Osteoblast (primary cell): ENCODE measurements around the gene ZMIZ1. TPM values are rescaled to one million over a fixed set of nuclear protein-coding genes. Genes with fewer than 3 reads are reported as not detected.

Source experiments
- DNase-seq: peaks from one replicate; pipeline ENCODE4 v3.0.0; 2011; ENCODE audit warnings: low spot score, mixed read lengths; ENCODE audit not compliant: insufficient read length; ENCODE audit errors: missing footprints
- H2AFZ ChIP-seq: 2 replicates; pipeline ENCODE4 v1.6.0; 2011; ENCODE audit warnings: mild to moderate bottlenecking, low read length
- H3K27ac ChIP-seq: 2 replicates; pipeline ENCODE4 v1.5.1; 2011; ENCODE audit warnings: mild to moderate bottlenecking, low read depth, low read length, moderate library complexity
- H3K27me3 ChIP-seq: 2 replicates; pipeline ENCODE4 v1.6.0; 2012; ENCODE audit warnings: mild to moderate bottlenecking, control low read depth, inconsistent platforms, low read length, moderate library complexity; ENCODE audit not compliant: insufficient read depth
- H3K36me3 ChIP-seq: 2 replicates; pipeline ENCODE4 v1.5.1; 2011; ENCODE audit warnings: mild to moderate bottlenecking, low read length, control low read depth, moderate library complexity; ENCODE audit not compliant: insufficient read depth
- H3K4me1 ChIP-seq: 2 replicates; pipeline ENCODE4 v1.5.1; 2011; ENCODE audit warnings: mild to moderate bottlenecking, low read length, control low read depth, moderate library complexity; ENCODE audit not compliant: insufficient read depth
- H3K4me2 ChIP-seq: 2 replicates; pipeline ENCODE4 v1.6.0; 2011; ENCODE audit warnings: mild to moderate bottlenecking, low read length; ENCODE audit not compliant: insufficient read depth
- H3K4me3 ChIP-seq: fragments of 200-600 bp; sonication (generic); 3 replicates; pipeline ENCODE4 v1.5.1; 2012; ENCODE audit warnings: mild to moderate bottlenecking, low read length, inconsistent platforms; ENCODE audit not compliant: insufficient read depth
- H3K79me2 ChIP-seq: 2 replicates; pipeline ENCODE4 v1.6.0; 2012; ENCODE audit warnings: mild to moderate bottlenecking, low read length, control low read depth, inconsistent platforms; ENCODE audit not compliant: insufficient read depth
- H3K9me3 ChIP-seq: 2 replicates; pipeline ENCODE4 v1.5.1; 2011; ENCODE audit warnings: low read depth, low read length, control low read depth
- H4K20me1 ChIP-seq: 2 replicates; pipeline ENCODE4 v1.6.0; 2012; ENCODE audit warnings: mild to moderate bottlenecking, low read length, control low read depth; ENCODE audit not compliant: insufficient read depth
- total RNA-seq: library from RNA; depleted of rRNA; stranded (reverse); fragments of >200 nt; gene quantifications from 2 replicates; pipeline ENCODE4 v1.2.3, GENCODE V29; 2012
- TF ChIP-seq, protein P1 (sequence below): IDR thresholded peaks from 2 replicates; pipeline ENCODE4 v1.5.1; 2011; ENCODE audit warnings: mild to moderate bottlenecking, low read depth, low read length, moderate library complexity; ENCODE audit errors: extremely low read depth

The ZMIZ1 gene
- total RNA-seq, 1 donor, result 40.9 TPM

DNA sequence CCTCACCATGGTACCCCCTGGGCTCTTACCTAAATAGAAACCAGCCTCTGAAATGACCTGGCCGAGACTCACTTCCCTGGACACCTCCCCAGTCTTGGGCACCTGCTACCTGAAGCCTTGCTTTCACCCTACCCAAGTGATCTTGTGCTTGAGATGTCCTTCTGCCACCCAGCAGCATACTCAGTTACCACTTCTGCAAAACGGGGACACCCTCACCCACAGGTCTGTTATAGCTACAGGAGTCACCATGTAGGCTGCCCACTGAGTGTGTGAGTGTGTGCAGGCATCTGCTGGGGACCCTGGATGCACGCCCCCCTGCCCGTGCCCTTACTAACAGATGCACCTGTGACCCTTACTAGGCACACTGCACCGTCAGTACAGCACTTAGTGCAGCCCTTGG lies 183.7 kb downstream of the ZMIZ1 start:
- H2AFZ ChIP-seq, result no peak overlapping the region
- peaks cover 98% of the 10 kb centered on the region for H3K79me2 ChIP-seq
- H4K20me1 ChIP-seq, result peaks cover 73% of the 10 kb centered on the region
- peaks cover 17% of the 10 kb centered on the region for H3K4me1 ChIP-seq
- H3K4me2 ChIP-seq, result no peak overlapping the region
- H3K4me3 ChIP-seq, result no peak overlapping the region
- H3K27ac ChIP-seq, result no peak overlapping the region
- no peaks in the 10 kb centered on the region for H3K9me3 ChIP-seq
- TF ChIP-seq, protein P1, sequence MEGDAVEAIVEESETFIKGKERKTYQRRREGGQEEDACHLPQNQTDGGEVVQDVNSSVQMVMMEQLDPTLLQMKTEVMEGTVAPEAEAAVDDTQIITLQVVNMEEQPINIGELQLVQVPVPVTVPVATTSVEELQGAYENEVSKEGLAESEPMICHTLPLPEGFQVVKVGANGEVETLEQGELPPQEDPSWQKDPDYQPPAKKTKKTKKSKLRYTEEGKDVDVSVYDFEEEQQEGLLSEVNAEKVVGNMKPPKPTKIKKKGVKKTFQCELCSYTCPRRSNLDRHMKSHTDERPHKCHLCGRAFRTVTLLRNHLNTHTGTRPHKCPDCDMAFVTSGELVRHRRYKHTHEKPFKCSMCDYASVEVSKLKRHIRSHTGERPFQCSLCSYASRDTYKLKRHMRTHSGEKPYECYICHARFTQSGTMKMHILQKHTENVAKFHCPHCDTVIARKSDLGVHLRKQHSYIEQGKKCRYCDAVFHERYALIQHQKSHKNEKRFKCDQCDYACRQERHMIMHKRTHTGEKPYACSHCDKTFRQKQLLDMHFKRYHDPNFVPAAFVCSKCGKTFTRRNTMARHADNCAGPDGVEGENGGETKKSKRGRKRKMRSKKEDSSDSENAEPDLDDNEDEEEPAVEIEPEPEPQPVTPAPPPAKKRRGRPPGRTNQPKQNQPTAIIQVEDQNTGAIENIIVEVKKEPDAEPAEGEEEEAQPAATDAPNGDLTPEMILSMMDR, result no peak
- DNase-seq, result peak; percentile 26
- peaks cover 34% of the 10 kb centered on the region for H3K36me3 ChIP-seq
- no peaks in the 10 kb centered on the region for H3K27me3 ChIP-seq

DNA sequence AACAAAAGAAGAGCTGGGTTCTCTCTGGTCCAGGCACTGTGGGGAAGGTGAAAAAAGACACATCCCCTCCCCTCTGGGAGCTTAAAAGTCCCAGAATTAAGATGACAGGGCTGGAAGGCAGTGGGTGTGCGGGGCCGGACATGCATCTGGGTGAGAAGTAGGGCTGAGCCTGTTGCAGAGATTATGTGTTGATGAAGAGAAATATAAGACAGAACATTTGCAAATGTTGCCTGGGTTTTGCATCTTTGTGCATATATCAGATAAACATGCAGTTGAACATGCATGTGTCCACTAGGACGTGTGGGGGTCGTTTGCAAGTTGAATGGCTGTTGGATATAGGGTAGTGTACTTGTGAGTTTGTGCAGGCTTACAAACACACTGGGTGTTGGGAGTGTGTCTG lies 184.2 kb downstream of the ZMIZ1 start:
- peaks cover 75% of the 10 kb centered on the region for H4K20me1 ChIP-seq

DNA sequence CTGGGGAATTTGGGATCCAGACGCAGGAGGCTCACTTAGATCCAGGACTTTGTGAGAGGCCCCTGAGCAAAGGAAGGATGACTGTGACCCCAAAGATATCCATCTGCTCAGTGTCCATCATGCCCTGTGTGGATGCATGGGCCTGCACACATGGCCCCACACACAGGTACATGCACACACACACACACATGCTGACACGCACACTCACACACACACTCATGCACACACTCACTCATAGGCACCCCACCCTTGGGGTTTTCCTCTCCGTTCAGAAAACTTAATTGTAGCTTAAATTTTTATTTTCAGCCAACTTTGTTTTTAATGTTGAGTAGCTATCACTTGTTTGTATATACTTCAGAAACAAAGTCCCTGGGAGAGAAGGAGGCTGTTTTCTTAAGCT lies 184.9 kb downstream of the ZMIZ1 start:
- H3K4me3 ChIP-seq, result no peak overlapping the region
- H3K9me3 ChIP-seq, result no peaks in the 10 kb centered on the region
- DNase-seq, result no peak
- H3K27me3 ChIP-seq, result no peaks in the 10 kb centered on the region
- no peak overlapping the region for H2AFZ ChIP-seq
- H4K20me1 ChIP-seq, result peaks cover 75% of the 10 kb centered on the region
- peaks cover 98% of the 10 kb centered on the region for H3K79me2 ChIP-seq
- H3K36me3 ChIP-seq, result peaks cover 35% of the 10 kb centered on the region
- no peak overlapping the region for H3K27ac ChIP-seq
- TF ChIP-seq, protein P1, result no peak
- H3K4me1 ChIP-seq, result peaks cover 5% of the 10 kb centered on the region
- no peak overlapping the region for H3K4me2 ChIP-seq

More for the DNA sequence above, 184.2 kb downstream of the ZMIZ1 start:
- DNase-seq, result no peak
- TF ChIP-seq, protein P1, result no peak
- Histone ChIP-seq H3K4me2 (no peak overlapping the region), H3K4me1 (peaks cover 12% of the 10 kb centered on the region), H3K9me3 (no peaks in the 10 kb centered on the region), H2AFZ (no peak overlapping the region), H3K36me3 (peaks cover 35% of the 10 kb centered on the region), H3K27ac (no peak overlapping the region), H3K79me2 (peaks cover 98% of the 10 kb centered on the region), H3K27me3 (no peaks in the 10 kb centered on the region), H3K4me3 (no peak overlapping the region)

DNA sequence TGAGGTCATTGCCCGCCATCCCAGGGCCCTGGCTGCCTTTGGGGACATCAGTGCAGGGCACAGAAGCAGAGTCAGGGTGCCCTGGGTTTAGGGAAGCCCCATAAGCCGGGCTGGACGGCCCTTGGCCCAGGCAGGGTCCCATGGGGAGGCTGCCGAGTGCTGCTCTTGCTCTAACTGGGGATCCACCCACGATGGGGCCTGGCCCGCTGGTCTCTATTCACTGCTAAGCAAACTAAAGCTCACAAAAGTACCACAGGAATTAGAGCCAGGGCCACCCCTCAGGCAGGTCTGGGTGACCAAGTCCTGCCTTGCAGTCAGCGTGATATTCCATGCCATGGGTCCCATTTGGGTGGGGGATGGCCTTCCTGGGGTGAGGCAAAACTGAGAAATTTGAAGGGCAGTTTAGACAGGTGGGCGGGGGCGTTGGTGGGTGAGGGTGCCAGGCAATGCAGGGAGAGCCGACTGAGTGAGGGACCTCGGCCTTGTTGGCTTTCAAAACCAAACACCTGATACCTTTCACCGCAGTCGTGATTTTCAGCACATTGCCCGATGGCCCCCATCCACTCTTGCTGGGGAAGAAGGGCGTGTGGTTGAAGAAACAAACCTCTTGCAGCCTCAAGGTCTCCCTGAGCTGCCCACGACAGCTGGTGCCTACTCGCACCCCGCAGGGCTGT lies 185.7 kb downstream of the ZMIZ1 start:
- Histone ChIP-seq H4K20me1 (peaks cover 68% of the 10 kb centered on the region), H3K9me3 (no peaks in the 10 kb centered on the region), H3K4me1 (no peaks in the 10 kb centered on the region), H3K27ac (no peak overlapping the region), H3K4me2 (no peak overlapping the region), H3K27me3 (no peaks in the 10 kb centered on the region), H3K4me3 (no peak overlapping the region), H3K36me3 (peaks cover 30% of the 10 kb centered on the region), H3K79me2 (peaks cover 98% of the 10 kb centered on the region), H2AFZ (no peak overlapping the region)
- DNase-seq, result peak; percentile 68
- TF ChIP-seq, protein P1, result no peak
